Subcutaneous adipose tissue (tissue), 4 donors: Measurements from ENCODE around the gene ZBTB3. TPM values are rescaled to one million over a fixed set of nuclear protein-coding genes. Genes with fewer than 3 reads are reported as not detected.

ENCODE experiments used
- total RNA-seq, 4 donors: library from RNA; depleted of rRNA; stranded (reverse); fragments of >200 nt; gene quantifications; one replicate each; pipeline ENCODE4 v1.1.0, GENCODE V29; 2016
- TF ChIP-seq, protein P1 (sequence below): fragments of 450-650 bp; IDR thresholded peaks from one replicate; pipeline ENCODE4 v1.5.1; 2016; ENCODE audit warnings: low read depth, mild to moderate bottlenecking, control low read depth, antibody characterized with exemption, moderate library complexity

The ZBTB3 gene
- total RNA-seq, result 1 to 10 TPM; 3.9 to 7.7 (median 6.9) TPM

DNA sequence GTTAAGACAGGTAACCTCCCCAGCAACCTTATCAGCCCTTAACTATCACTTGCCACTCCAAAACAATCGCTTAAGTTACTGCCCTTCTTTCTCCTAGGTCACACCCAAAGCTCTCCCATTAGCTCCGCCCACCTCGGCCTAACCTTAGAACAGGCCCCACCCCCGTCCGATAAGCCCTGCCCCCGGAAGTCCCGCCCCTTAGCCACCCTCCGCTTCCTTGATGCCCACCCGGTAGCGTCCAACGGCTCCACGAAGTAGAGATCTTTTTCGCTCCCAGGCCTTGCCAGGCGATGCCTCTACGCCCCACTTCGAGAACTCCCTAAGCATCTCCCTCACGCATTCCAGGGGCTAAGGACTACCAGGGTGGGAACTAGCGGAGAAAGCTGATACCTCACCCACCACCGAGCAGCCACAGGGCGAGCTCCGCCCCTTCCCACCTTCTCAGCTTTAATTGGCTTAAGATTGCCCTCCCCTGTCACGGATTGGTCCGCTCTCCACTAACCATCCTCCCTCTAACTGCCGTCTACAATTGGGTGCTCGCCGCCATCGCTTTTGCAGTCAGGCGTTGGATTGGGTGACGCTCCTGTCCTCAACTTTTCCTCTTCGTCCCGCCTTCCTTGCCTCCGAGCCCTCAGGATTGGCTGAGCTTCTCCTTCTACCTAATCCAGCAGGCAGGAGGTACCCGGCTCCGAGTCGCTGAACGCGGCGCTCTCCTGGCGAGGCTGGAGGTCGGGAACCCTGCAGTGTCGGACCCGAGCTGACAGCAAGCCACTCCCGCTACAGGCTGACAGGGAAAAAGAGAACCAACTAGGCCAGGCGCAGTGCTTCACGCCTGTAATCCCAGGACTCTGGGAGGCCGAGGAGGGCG is at the start of gene ZBTB3:
Gene ZBTB3 (minus strand): TSS at position 425 of the 868 bp plus-strand sequence. CDS start 496 bp downstream, outside the sequence.
- TF ChIP-seq, protein P1, sequence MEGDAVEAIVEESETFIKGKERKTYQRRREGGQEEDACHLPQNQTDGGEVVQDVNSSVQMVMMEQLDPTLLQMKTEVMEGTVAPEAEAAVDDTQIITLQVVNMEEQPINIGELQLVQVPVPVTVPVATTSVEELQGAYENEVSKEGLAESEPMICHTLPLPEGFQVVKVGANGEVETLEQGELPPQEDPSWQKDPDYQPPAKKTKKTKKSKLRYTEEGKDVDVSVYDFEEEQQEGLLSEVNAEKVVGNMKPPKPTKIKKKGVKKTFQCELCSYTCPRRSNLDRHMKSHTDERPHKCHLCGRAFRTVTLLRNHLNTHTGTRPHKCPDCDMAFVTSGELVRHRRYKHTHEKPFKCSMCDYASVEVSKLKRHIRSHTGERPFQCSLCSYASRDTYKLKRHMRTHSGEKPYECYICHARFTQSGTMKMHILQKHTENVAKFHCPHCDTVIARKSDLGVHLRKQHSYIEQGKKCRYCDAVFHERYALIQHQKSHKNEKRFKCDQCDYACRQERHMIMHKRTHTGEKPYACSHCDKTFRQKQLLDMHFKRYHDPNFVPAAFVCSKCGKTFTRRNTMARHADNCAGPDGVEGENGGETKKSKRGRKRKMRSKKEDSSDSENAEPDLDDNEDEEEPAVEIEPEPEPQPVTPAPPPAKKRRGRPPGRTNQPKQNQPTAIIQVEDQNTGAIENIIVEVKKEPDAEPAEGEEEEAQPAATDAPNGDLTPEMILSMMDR, result no peak

DNA sequence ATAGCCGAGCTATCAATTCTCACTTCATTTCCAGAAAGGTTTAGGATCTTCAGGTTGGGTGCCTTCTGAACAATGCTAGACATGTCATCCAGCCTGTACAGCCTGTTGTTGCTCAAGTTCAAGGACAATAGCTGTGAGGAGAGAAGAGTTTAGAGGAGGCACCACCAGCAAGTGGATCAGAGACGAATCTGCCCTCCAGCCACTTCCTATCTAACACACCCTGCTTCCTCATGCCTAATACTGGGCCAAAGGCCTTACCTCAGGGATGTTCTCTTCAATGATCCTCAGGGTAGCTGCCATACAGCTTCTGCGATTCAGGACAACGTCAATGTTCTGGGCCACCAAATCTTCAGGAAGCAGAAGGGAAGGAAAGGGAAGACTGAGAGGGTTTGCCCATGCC is 47.1 kb upstream of the ZBTB3 start:
- TF ChIP-seq, protein P1, result no peak

DNA sequence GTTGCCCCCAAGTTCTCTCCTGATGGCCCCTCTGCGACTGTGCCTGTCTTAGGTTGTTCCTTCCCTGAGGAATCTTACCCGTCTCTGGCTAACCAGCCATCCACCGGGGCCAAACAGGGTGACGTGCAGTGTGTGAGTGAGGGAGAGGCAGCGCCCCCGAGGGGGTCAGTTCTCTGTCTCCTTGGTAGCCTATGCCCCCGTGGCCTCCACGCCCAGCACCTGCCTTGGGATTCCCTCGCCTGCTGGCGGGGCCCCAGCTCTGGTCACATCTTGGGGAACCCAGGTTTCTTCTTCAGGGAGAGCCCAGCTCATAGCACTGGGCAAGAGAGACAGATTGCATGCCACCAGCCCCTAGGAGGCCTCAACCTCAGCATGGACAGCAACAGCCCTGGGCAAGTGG is 45.5 kb upstream of the ZBTB3 start:
- TF ChIP-seq, protein P1, result no peak

DNA sequence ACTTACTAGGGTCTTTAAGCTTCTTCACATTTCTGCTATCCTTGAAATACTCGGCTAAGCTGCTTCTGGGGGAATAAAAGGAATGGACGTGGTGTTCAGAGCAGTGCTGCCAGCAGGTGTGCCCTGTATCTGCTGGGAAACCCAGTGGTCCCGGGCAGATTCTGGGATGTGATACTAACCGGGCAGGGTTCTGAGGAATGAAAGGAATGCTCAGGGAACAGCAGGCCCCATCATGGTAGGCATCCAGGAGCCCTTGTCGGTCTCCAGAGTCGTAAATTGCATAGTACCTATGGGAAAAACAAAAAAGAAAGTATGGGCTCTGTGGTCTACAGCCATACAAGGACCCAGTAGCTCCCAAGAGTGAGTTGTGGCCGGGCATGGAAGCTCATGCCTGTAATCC is 42.3 kb upstream of the ZBTB3 start:
- TF ChIP-seq, protein P1, result no peak

DNA sequence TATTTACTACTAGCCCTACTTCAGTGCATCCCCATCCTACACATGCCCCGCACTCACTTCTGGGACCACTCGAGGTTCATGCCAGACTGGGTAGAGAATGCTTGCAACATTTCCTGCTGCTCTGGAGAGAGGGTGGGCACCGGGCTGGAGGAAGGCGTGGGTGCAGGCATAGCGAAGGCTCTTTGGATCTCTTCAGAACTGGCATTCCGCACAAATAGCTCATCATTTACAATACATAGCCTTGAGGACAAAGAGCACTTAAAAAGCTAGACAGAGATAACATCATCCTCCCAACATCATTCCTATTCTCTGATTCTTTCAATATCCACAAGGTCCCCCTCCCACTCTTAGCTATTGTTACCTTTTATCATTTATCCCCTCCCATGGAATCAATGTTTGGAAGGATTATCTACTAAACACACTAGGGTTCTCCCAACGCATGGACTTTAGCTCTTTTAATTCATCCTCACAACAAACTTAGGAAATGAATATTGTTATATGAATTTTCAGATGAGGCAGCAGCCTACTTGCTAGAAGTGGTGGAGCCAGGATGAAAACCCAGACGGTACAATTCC is 40.3 kb upstream of the ZBTB3 start:
- TF ChIP-seq, protein P1, result no peak

DNA sequence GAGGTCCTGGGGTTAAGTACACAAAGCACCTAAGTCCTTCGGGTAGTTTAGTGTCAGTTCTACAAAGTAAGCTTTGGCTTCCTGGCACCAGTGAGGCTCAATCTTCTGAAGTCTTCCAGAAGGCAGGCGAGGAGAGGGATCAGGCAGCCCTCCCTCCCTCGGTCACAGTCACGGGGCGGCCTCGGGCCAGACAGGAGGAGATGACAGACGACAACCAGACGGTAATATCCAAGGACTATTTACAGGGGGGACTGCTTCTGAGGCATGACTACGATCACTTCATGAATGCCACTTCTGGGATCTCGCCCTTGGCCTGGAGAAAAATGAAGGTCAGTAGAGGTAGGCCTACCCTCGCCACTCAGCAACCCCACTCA is 38.2 kb upstream of the ZBTB3 start:
- TF ChIP-seq, protein P1, result no peak

DNA sequence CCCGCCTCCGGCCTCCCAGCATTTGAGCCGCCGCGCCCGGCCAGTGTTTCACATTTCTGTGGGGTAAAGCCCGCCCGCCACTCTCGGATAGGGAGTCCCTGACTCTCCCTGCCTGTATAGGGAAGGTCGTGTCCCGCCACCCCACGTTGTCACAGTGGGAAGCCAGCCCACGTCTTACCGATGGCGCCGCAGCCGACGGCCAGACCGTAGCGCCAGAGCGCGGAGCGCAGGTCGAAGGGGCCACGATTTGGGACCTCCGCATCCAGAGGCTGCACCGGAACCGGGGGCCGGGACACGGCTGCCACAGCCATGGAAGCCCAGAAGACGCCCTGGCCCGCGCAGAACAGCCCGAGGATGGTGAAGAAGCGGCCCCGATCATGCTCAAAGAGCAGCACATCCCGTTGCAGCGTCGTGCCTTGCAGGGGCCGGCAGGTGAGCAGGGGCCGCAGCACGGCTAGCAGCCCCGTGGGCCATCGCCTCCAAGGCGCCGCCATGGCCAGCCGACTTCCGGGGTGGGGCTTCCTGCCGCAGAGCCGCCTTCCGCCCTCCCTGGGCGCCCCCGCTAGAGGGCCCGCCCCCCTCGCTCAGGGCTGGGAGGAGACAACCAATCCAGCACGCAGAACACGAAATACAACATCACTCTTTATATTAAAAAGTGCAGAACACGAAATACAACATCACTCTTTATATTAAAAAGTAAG is 37.7 kb upstream of the ZBTB3 start, which contains the start of gene TMEM223:
Gene TMEM223 (minus strand): TSS at position 506 of the 701 bp plus-strand sequence. CDS start 12 bp downstream, at position 494.
- TF ChIP-seq, protein P1, result no peak
